GM12874 (cell line): ENCODE data around the gene RNF19B.

ENCODE experiments used
- TF ChIP-seq, protein P1 (sequence below): IDR thresholded peaks from 2 replicates; pipeline ENCODE4 v1.5.1; 2011; ENCODE audit warnings: low read depth, mild to moderate bottlenecking, control low read depth, low read length, moderate library complexity; ENCODE audit not compliant: insufficient read depth

The RNF19B gene

DNA sequence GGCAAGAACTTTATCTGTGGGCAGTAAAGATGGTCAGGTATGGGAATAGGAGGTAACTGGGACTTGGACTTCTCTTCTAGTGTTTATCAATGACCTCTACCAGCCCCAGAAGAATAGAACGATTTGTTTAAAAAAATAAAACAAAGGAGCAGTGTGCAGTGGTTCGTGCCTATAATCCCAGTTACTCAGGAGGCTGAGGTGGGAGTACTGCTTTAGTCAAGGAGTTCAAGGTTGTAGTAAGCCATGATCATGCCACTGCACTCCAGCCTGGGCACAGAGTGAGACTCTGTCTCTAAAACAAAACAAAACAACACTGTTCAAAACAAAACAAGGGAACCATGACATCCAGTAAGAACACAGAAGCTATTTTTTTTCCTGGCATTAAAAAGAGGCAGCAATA lies 4.3 kb downstream of the RNF19B start:
- TF ChIP-seq, protein P1, sequence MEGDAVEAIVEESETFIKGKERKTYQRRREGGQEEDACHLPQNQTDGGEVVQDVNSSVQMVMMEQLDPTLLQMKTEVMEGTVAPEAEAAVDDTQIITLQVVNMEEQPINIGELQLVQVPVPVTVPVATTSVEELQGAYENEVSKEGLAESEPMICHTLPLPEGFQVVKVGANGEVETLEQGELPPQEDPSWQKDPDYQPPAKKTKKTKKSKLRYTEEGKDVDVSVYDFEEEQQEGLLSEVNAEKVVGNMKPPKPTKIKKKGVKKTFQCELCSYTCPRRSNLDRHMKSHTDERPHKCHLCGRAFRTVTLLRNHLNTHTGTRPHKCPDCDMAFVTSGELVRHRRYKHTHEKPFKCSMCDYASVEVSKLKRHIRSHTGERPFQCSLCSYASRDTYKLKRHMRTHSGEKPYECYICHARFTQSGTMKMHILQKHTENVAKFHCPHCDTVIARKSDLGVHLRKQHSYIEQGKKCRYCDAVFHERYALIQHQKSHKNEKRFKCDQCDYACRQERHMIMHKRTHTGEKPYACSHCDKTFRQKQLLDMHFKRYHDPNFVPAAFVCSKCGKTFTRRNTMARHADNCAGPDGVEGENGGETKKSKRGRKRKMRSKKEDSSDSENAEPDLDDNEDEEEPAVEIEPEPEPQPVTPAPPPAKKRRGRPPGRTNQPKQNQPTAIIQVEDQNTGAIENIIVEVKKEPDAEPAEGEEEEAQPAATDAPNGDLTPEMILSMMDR = no peak

DNA sequence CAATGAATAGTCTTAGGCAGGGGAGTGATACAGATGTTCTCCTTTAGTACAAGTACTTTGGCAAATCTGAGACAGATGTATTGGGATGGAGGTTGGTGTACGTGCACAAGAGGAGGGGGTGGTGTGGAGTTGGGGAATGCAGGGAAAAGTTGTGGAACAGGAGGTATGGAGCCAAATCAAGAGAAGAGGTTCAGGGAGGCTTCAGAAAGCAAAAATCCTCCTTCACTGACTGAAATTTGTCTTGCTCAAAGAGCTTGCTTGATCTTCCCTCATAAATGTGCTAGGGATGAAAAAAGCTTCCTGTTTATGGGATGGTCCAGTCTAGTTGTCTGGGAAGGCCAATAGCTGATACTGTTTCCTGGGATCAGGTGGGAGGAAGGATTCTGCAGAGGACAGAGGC lies 5.8 kb downstream of the RNF19B start:
- TF ChIP-seq, protein P1 = no peak

DNA sequence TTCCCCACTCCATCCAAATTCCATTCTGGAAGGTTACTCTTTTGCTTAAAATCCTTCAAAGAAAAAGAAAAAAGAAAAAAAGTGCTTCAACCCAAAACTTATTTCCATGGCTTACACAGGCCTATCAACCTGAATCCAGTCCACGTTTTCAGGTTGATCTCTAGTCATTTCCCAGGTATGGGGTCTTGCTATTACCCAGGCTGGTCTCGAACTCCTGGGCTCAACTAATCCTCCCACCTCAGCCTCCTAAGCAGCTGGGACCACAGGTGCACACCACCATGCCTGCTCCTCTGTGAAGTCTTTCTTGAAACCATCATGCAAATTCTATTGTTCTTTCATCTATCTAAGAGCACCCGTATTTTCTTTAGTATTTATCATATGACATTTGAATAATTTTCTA lies 7.6 kb downstream of the RNF19B start:
- TF ChIP-seq, protein P1 = no peak

DNA sequence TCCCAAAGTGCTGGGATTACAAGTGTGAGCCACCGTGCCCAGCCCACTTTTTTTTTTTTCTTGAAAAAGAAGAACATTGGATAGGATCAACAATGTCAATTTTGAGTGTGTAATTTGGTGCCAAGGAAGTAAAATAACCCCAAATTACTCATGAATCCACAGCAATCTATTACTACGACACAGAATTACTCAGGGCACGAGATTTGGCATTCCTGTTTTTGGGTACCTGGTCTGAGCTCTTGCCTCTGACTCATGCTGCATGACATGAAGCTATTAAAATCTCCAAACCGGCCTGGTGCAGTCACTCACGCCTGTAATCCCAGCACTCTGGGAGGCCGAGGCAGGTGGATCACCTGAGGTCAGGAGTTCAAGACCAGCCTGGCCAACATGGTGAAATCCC lies 10.4 kb downstream of the RNF19B start:
- TF ChIP-seq, protein P1 = no peak

DNA sequence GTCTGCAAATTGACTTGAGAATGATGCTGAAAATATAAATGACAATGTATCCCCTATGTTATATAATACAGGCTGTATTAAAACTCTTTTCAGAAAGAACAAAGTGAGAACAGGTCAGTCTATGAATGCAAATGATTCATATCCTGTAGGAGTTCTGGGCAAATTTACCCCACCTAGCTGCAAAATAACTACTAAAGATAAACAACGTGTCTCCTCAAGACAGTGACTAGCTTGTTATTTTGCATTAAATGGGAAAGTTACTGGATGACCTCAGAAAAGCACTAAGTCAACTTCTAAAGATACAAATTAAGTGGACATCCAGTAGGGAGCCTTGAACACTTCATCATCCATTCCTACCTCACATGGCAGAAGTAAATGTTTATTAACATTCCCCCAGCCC lies 11.1 kb downstream of the RNF19B start:
- TF ChIP-seq, protein P1 = no peak

DNA sequence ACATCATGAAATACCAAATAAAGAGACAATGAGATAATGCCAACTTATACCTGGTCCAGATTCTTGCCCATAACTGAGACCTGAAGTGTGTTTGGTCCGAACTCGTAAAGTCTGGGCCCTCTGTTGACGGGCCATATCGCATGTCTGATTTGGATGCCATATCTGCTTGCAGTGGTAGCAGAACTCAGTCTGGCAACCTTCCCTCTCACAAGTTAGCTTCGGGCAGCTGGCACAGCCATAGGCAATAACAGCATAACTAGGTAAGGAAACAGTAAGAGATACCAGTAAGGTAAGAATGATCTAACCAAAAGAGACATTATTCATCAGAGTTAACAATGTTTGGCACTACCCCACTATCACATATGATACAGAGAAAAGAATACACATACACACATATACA lies 15.1 kb downstream of the RNF19B start:
- TF ChIP-seq, protein P1 = no peak

DNA sequence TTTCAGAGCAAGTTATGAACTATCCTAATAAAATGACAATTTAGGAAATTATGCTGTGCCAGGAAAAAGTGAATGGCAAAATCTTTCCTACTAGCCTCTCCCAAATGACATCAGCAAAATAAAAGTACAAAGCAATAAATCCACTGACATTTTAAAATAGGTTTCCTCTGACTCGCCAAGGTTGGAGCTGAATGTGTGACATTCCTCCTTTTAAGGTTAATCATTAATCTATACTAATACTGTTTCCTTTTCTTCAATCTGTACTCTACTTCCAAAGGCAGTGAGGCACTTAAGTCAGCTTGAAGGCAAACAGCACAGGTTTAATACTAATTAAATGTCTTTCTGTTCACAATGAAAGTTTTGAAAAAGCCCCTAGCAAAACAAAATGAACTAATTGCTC lies 15.7 kb downstream of the RNF19B start:
- TF ChIP-seq, protein P1 = no peak

DNA sequence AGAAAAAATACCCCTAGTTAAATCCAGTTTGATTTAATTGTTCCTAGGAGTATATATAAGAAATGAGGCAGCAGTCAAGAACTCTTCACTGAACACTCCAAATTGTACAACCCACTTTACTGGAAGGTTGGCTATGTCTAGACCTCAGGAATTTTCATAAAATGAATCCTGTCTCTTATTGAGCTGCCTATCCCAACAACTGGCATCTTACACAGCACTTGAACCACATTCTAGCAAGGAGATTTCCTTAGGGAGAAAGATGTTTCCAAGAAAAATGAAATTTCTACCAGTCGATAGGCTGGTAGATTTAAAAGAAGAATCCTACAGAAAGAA lies 16.3 kb downstream of the RNF19B start:
- TF ChIP-seq, protein P1 = no peak
